ENCODE results near the gene ALDOC. TPM values are rescaled to one million over a fixed set of nuclear protein-coding genes. Genes with fewer than 3 reads are reported as not detected.
A peak's percentile ranks its signal among the peaks of the same experiment; 100 is the strongest.

ALDOC gene
- total RNA-seq, 1 donor from 2014 or later, result 329 TPM

- intact Hi-C loops (cut with micrococcal nuclease), result no loop called here
Observed at GRCh38 chr17:28618464-28618863, 41.8 kb upstream of the ALDOC start.

GRCh38 chr17:28616281-28616680, 39.6 kb upstream of the ALDOC start:
- intact Hi-C loops (cut with micrococcal nuclease), result no loop called here
- no peaks in the 10 kb centered on the region for H3K9me3 ChIP-seq (replicated peaks)
- H3K27ac ChIP-seq (replicated peaks), result no peak overlapping the region
- H3K4me1 ChIP-seq, result no peaks in the 10 kb centered on the region
- H3K36me3 ChIP-seq, result peaks cover 74% of the 10 kb centered on the region
- H3K27me3 ChIP-seq (ENCODE audit: low read depth), result no peaks in the 10 kb centered on the region
- no peak overlapping the region for H3K4me3 ChIP-seq
- TF ChIP-seq CTCF (IDR thresholded peaks at IDR 0.05; ENCODE audit: borderline replicate concordance), result no peak
- no peak for DNase-seq

More at GRCh38 chr17:28618464-28618863, 41.8 kb upstream of the ALDOC start:
- no peak for DNase-seq
- Histone ChIP-seq H3K4me3 (no peak overlapping the region), H3K27me3 (ENCODE audit: low read depth) (no peaks in the 10 kb centered on the region), H3K36me3 (peaks cover 95% of the 10 kb centered on the region), H3K9me3 (replicated peaks) (no peaks in the 10 kb centered on the region), H3K27ac (replicated peaks) (no peak overlapping the region), H3K4me1 (peaks cover 7% of the 10 kb centered on the region)
- TF ChIP-seq CTCF (IDR thresholded peaks at IDR 0.05; ENCODE audit: borderline replicate concordance), result no peak

- no peak for TF ChIP-seq CTCF (IDR thresholded peaks at IDR 0.05; ENCODE audit: borderline replicate concordance)
- H3K36me3 ChIP-seq, result peaks cover 65% of the 10 kb centered on the region
- H3K4me3 ChIP-seq, result no peak overlapping the region
- no peak overlapping the region for H3K27ac ChIP-seq (replicated peaks)
- intact Hi-C loops (cut with micrococcal nuclease), result no loop called here
- no peaks in the 10 kb centered on the region for H3K27me3 ChIP-seq (ENCODE audit: low read depth)
- no peaks in the 10 kb centered on the region for H3K9me3 ChIP-seq (replicated peaks)
- H3K4me1 ChIP-seq, result no peaks in the 10 kb centered on the region
- DNase-seq, result no peak
Observed at GRCh38 chr17:28615260-28615940, 38.7 kb upstream of the ALDOC start.

- Histone ChIP-seq H3K9me3 (replicated peaks) (no peaks in the 10 kb centered on the region), H3K4me3 (no peak within 1 kb of the TSS), H3K27me3 (ENCODE audit: low read depth) (no peaks in the 10 kb centered on the region), H3K36me3 (peaks cover 56% of the 10 kb centered on the region), H3K4me1 (no peaks in the 10 kb centered on the region), H3K27ac (replicated peaks) (no peak within 1 kb of the TSS)
- no peak for DNase-seq
- no peak for TF ChIP-seq CTCF (IDR thresholded peaks at IDR 0.05; ENCODE audit: borderline replicate concordance)
- intact Hi-C loops (cut with micrococcal nuclease), result loop anchor here (5.0 kb wide), 1 partner anchor 117 kb away; no protein-coding TSS in a partner anchor
Observed at GRCh38 chr17:28613931-28614381, 37.3 kb upstream of the ALDOC start, which contains the start of gene RSKR. RSKR (minus strand) TSS chr17:28614185; CDS start chr17:28614161, 24 bp downstream.

- intact Hi-C loops (cut with micrococcal nuclease), result loop anchor here (5.0 kb wide), 1 partner anchor 116 kb away; no protein-coding TSS in a partner anchor
- Histone ChIP-seq H3K4me1 (no peaks in the 10 kb centered on the region), H3K36me3 (peaks cover 48% of the 10 kb centered on the region), H3K27me3 (ENCODE audit: low read depth) (no peaks in the 10 kb centered on the region), H3K27ac (replicated peaks) (no peak overlapping the region), H3K9me3 (replicated peaks) (no peaks in the 10 kb centered on the region), H3K4me3 (no peak overlapping the region)
- peak; percentile 79 for TF ChIP-seq CTCF (IDR thresholded peaks at IDR 0.05; ENCODE audit: borderline replicate concordance)
- no peak for DNase-seq
Observed at GRCh38 chr17:28612936-28613872, 36.5 kb upstream of the ALDOC start.

Measured in left ventricle myocardium inferior (tissue), 1 donor.